Measurements from ENCODE around the gene PTAFR.

Gene PTAFR

DNA sequence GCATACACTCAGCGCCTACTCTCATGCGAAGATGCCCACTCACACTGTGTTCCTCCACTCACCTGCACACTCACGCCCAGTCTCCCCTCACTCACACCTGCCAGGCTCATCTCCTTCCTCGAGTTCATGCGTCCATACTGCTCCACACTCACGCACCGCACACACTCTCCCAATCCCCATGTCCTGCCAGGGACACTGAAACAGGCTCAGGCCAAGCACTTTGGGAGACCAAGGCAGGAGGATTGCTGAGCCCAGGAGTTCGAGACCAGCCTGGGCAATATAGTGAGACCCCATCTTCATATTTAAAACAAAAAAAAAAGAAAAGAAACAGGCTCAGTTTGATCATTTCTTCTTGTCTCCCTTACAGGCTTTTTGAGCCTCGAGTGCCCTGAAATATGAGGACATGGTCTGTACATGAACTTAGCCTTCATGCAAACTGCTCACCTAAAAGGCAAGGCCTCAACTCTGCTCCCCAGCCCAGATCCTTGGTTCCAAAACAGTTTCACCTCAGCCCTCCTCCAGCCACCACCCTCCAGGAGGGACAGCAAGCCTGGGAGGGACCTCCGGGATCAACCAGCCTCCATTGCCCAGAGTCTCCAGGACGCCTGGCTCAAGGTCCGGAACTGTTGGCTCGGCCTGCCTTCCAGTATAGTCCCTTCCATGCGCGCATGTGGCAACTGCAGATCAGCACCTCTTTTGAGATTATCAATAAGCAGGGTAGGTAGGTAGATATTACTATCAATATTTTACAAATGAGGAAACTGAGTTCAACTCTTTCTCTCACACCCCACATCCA is 2.4 kb upstream of the PTAFR start:
- DNase-seq (ENCODE audit: low read depth in 1 of 2, low spot score in 1 of 2) = no peak
- Histone ChIP-seq H3K27me3 (ENCODE audit: insufficient read depth, poor library complexity, severe bottlenecking) (no peaks in the 10 kb centered on the region), H3K27ac (replicated peaks) (no peak overlapping the region), H3K4me3 (replicated peaks; ENCODE audit: insufficient read depth, low read length) (no peak overlapping the region)
- TF ChIP-seq GABPA (IDR thresholded peaks at IDR 0.05; ENCODE audit: low read depth) (no peak), POLR2AphosphoS5 (IDR thresholded peaks at IDR 0.05; ENCODE audit: low read depth) (no peak), REST (IDR thresholded peaks at IDR 0.05; ENCODE audit: insufficient replicate concordance, low read depth) (no peak), SPI1 (IDR thresholded peaks at IDR 0.05; ENCODE audit: borderline replicate concordance, low read depth) (no peak)
- TF ChIP-seq, protein P1, sequence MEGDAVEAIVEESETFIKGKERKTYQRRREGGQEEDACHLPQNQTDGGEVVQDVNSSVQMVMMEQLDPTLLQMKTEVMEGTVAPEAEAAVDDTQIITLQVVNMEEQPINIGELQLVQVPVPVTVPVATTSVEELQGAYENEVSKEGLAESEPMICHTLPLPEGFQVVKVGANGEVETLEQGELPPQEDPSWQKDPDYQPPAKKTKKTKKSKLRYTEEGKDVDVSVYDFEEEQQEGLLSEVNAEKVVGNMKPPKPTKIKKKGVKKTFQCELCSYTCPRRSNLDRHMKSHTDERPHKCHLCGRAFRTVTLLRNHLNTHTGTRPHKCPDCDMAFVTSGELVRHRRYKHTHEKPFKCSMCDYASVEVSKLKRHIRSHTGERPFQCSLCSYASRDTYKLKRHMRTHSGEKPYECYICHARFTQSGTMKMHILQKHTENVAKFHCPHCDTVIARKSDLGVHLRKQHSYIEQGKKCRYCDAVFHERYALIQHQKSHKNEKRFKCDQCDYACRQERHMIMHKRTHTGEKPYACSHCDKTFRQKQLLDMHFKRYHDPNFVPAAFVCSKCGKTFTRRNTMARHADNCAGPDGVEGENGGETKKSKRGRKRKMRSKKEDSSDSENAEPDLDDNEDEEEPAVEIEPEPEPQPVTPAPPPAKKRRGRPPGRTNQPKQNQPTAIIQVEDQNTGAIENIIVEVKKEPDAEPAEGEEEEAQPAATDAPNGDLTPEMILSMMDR (IDR thresholded peaks at IDR 0.05; ENCODE audit: insufficient read depth, low read length) = no peak

- no peak for DNase-seq (ENCODE audit: low read depth in 1 of 2, low spot score in 1 of 2)
- TF ChIP-seq POLR2AphosphoS5 (IDR thresholded peaks at IDR 0.05; ENCODE audit: low read depth) = no peak
- H3K4me3 ChIP-seq (replicated peaks; ENCODE audit: insufficient read depth, low read length) = peak overlapping the region; percentile 67
- no peaks in the 10 kb centered on the region for H3K27me3 ChIP-seq (ENCODE audit: insufficient read depth, poor library complexity, severe bottlenecking)
- peak overlapping the region; percentile 68 for H3K27ac ChIP-seq (replicated peaks)
These were observed 470 bp downstream of the PTAFR start for GRCh38 chr1:28175955-28176485.

- H3K27ac ChIP-seq (replicated peaks) = peak overlapping the region; percentile 86
- H3K4me3 ChIP-seq (replicated peaks; ENCODE audit: insufficient read depth, low read length) = peak overlapping the region; percentile 67
- H3K27me3 ChIP-seq (ENCODE audit: insufficient read depth, poor library complexity, severe bottlenecking) = no peaks in the 10 kb centered on the region
- TF ChIP-seq, protein P1 (IDR thresholded peaks at IDR 0.05; ENCODE audit: insufficient read depth, low read length) = no peak
- no peak for TF ChIP-seq GABPA (IDR thresholded peaks at IDR 0.05; ENCODE audit: low read depth)
- no peak for TF ChIP-seq SPI1 (IDR thresholded peaks at IDR 0.05; ENCODE audit: borderline replicate concordance, low read depth)
- TF ChIP-seq POLR2AphosphoS5 (IDR thresholded peaks at IDR 0.05; ENCODE audit: low read depth) = no peak
- TF ChIP-seq REST (IDR thresholded peaks at IDR 0.05; ENCODE audit: insufficient replicate concordance, low read depth) = no peak
- no peak for DNase-seq (ENCODE audit: low read depth in 1 of 2, low spot score in 1 of 2)
These were observed 2.6 kb downstream of the PTAFR start for GRCh38 chr1:28173980-28174297.

DNA sequence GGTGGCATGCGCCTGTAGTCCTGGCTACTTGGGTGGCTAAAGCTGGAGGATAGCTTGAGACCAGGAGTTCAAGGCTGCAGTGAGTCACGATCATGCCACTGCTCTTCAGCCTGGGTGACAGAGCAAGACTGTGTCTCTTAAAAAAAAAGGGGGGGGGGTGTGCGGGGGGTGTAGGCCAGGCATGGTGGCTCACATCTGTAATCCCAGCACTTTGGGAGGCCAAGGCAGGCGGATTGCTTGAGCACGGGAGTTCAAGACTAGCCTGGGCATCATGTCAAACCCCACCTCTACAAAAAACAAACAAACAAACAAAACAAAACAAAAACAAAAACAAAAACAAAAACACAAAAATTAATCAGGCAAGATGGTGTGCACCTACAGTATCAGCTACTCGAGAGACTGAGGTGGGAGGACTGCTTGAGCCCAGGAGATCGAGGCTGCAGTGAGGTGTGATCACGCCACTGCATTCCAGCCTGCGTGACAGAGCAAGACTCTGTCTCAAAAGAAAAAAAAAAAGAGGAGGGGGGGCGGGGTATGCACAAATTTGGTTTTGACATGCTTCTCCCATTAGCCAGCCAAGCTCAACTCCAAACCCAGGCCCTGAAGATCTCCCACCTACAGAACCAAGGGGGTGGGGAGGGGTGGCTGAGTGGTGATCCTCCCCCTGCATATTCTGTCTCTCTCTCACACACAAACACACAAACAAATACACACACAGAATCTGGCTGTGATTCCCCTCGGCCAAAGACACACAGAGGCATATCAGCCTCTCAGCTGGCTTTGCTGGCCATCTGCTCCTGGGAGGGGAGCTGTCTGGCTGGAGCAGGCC is 3.1 kb downstream of the PTAFR start:
- TF ChIP-seq, protein P1 (IDR thresholded peaks at IDR 0.05; ENCODE audit: insufficient read depth, low read length) = no peak
- no peak for TF ChIP-seq REST (IDR thresholded peaks at IDR 0.05; ENCODE audit: insufficient replicate concordance, low read depth)
- no peak for TF ChIP-seq POLR2AphosphoS5 (IDR thresholded peaks at IDR 0.05; ENCODE audit: low read depth)
- TF ChIP-seq SPI1 (IDR thresholded peaks at IDR 0.05; ENCODE audit: borderline replicate concordance, low read depth) = no peak
- TF ChIP-seq GABPA (IDR thresholded peaks at IDR 0.05; ENCODE audit: low read depth) = no peak

More for the DNA sequence above, 3.1 kb downstream of the PTAFR start:
- H3K27me3 ChIP-seq (ENCODE audit: insufficient read depth, poor library complexity, severe bottlenecking) = no peaks in the 10 kb centered on the region
- H3K27ac ChIP-seq (replicated peaks) = peak overlapping the region; percentile 86
- H3K4me3 ChIP-seq (replicated peaks; ENCODE audit: insufficient read depth, low read length) = peak overlapping the region; percentile 67
- DNase-seq (ENCODE audit: low read depth in 1 of 2, low spot score in 1 of 2) = no peak
